ENCODE results near the gene FAT1.

DNA sequence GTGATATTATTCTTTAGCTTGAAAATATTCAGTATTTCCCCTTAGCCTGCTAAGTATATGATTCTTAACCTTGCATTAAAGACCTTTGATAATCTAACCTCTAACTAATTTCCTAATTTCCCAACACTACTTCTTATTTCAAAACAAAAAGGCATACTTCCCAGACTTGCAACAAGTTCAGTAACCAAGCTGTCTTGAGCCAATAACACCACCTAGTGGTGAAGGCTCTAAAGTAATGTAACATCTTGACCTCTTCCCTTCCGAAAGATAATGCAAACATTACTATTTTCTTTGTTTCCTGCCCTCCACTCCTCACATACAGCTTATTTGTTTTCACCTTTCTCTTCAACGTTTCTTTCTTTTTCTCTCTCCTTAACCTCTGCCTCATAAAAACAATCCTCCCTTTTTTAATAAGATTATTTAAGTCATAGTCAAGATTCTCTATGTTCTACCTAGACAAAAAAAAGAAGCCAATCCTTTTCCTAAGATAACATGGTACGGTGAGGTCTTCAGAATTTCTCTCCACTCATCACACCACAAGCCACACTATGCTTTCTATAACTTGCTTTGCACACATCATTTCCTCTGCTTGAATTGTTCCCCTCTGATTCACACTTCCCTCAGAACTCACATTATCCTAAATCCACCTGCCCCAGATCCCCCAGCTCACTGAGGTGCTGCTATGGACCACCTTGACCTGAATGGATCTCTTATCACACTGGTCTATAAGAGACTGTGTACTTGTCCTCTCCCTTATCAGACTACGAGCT is 3.5 kb downstream of the FAT1 start:
- no peak for TF ChIP-seq EP300 (IDR thresholded peaks at IDR 0.05; ENCODE audit: borderline replicate concordance)
- TF ChIP-seq TCF12 (IDR thresholded peaks at IDR 0.05; ENCODE audit: low read depth), result no peak
- TF ChIP-seq CEBPB (IDR thresholded peaks at IDR 0.05), result no peak
- no peak for TF ChIP-seq TAF1 (IDR thresholded peaks at IDR 0.05; ENCODE audit: low read depth)
- TF ChIP-seq, protein P1, sequence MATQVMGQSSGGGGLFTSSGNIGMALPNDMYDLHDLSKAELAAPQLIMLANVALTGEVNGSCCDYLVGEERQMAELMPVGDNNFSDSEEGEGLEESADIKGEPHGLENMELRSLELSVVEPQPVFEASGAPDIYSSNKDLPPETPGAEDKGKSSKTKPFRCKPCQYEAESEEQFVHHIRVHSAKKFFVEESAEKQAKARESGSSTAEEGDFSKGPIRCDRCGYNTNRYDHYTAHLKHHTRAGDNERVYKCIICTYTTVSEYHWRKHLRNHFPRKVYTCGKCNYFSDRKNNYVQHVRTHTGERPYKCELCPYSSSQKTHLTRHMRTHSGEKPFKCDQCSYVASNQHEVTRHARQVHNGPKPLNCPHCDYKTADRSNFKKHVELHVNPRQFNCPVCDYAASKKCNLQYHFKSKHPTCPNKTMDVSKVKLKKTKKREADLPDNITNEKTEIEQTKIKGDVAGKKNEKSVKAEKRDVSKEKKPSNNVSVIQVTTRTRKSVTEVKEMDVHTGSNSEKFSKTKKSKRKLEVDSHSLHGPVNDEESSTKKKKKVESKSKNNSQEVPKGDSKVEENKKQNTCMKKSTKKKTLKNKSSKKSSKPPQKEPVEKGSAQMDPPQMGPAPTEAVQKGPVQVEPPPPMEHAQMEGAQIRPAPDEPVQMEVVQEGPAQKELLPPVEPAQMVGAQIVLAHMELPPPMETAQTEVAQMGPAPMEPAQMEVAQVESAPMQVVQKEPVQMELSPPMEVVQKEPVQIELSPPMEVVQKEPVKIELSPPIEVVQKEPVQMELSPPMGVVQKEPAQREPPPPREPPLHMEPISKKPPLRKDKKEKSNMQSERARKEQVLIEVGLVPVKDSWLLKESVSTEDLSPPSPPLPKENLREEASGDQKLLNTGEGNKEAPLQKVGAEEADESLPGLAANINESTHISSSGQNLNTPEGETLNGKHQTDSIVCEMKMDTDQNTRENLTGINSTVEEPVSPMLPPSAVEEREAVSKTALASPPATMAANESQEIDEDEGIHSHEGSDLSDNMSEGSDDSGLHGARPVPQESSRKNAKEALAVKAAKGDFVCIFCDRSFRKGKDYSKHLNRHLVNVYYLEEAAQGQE (IDR thresholded peaks at IDR 0.05; ENCODE audit: low read depth), result no peak
- no peak for TF ChIP-seq CREB1 (IDR thresholded peaks at IDR 0.05; ENCODE audit: low read depth)
- TF ChIP-seq, protein P2, sequence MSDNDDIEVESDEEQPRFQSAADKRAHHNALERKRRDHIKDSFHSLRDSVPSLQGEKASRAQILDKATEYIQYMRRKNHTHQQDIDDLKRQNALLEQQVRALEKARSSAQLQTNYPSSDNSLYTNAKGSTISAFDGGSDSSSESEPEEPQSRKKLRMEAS (IDR thresholded peaks at IDR 0.05), result no peak
- TF ChIP-seq ZBTB7A (IDR thresholded peaks at IDR 0.05; ENCODE audit: low read depth), result no peak
